ENCODE results near the gene CTNNBIP1. TPM values are rescaled to one million over a fixed set of nuclear protein-coding genes. Genes with fewer than 3 reads are reported as not detected.

The CTNNBIP1 gene
- total and polyA plus RNA-seq, 4 donors: 6.7 to 10.6 (median 9.6) TPM

- TF ChIP-seq CTCF (IDR thresholded peaks at IDR 0.05; ENCODE audit: low read depth, low read length, missing input control): no peak
Measured at GRCh38 chr1:9842781-9843575, 67.1 kb downstream of the CTNNBIP1 start (continued).

DNA sequence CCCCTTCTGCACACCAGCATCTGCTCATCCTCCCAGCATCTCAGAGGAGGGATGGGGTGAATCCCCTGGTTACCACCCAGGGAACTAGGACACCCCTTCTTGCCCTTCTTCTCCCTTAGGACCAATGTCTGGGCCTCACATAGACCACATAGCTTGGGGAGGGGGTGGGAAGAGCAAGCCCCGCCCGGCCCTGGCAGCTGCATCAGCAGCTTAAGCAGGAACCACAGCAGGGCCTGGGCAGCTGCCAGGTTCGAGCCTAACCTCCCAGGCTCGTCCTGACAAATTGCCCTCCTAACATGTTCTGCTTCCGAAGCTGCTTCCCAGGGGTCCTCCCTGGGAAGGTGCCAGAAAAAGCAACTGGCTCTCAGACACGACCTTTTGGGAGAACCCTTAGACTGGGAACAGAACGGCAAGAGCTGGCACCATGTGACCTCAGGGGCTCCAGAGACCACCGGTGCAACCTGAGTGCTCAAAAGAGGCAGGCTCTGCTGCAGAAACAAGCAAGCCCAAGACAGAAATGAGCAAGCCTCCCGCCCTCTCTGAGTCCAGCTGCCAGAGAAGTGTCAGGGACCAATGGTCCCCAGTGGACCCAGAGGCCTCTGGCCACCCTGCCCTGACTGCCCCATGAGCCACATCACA, 67.9 kb downstream of the CTNNBIP1 start:
- TF ChIP-seq RAD21 (IDR thresholded peaks at IDR 0.05) (no peak), RXRA (IDR thresholded peaks at IDR 0.05) (no peak), TAF1 (conservative IDR thresholded peaks at IDR 0.05) (no peak), SP1 (IDR thresholded peaks at IDR 0.05) (no peak), FOXA2 (IDR thresholded peaks at IDR 0.05) (no peak), GABPA (IDR thresholded peaks at IDR 0.05 in 1 of 2, conservative IDR thresholded peaks at IDR 0.05 in 1 of 2) (no peak), HNF4G (IDR thresholded peaks at IDR 0.05) (no peak), YY1 (IDR thresholded peaks at IDR 0.05) (no peak), CTCF (IDR thresholded peaks at IDR 0.05; ENCODE audit: low read depth, low read length, missing input control) (no peak), JUND (IDR thresholded peaks at IDR 0.05) (no peak), FOXA1 (IDR thresholded peaks at IDR 0.05) (no peak)
- 79% methylated on average over 9 of the region's 9 CpGs for WGBS

DNA sequence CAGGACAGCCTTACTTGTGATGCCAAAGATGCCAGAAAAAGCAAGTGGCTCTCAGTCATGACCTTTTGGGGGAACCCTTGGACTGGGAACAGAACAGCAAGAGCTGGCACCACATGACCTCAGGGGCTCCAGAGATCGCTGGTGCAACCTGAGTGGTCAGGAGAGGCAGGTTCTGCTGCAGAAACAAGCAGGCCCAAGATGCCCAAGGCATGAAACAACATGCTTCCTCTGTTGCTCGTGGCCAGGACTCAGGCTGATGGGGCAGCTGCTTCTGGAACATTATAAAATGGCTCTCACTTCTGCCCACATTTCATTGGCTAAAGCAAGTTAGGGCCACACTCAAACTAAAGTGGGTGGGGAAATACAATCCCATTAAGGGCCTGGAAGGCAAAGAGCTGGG, 68.6 kb downstream of the CTNNBIP1 start:
- TF ChIP-seq, protein P1, sequence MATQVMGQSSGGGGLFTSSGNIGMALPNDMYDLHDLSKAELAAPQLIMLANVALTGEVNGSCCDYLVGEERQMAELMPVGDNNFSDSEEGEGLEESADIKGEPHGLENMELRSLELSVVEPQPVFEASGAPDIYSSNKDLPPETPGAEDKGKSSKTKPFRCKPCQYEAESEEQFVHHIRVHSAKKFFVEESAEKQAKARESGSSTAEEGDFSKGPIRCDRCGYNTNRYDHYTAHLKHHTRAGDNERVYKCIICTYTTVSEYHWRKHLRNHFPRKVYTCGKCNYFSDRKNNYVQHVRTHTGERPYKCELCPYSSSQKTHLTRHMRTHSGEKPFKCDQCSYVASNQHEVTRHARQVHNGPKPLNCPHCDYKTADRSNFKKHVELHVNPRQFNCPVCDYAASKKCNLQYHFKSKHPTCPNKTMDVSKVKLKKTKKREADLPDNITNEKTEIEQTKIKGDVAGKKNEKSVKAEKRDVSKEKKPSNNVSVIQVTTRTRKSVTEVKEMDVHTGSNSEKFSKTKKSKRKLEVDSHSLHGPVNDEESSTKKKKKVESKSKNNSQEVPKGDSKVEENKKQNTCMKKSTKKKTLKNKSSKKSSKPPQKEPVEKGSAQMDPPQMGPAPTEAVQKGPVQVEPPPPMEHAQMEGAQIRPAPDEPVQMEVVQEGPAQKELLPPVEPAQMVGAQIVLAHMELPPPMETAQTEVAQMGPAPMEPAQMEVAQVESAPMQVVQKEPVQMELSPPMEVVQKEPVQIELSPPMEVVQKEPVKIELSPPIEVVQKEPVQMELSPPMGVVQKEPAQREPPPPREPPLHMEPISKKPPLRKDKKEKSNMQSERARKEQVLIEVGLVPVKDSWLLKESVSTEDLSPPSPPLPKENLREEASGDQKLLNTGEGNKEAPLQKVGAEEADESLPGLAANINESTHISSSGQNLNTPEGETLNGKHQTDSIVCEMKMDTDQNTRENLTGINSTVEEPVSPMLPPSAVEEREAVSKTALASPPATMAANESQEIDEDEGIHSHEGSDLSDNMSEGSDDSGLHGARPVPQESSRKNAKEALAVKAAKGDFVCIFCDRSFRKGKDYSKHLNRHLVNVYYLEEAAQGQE (IDR thresholded peaks at IDR 0.05): no peak
- TF ChIP-seq TAF1 (conservative IDR thresholded peaks at IDR 0.05) (no peak), MAX (IDR thresholded peaks at IDR 0.05) (no peak), FOXA1 (IDR thresholded peaks at IDR 0.05) (no peak), JUND (IDR thresholded peaks at IDR 0.05) (no peak), ZBTB33 (IDR thresholded peaks at IDR 0.05) (no peak), SP1 (IDR thresholded peaks at IDR 0.05) (no peak), FOXA2 (IDR thresholded peaks at IDR 0.05) (no peak), RXRA (IDR thresholded peaks at IDR 0.05) (no peak), YY1 (IDR thresholded peaks at IDR 0.05) (no peak), HNF4A (conservative IDR thresholded peaks at IDR 0.05) (no peak), GABPA (IDR thresholded peaks at IDR 0.05 in 1 of 2, conservative IDR thresholded peaks at IDR 0.05 in 1 of 2) (no peak), NR2F2 (IDR thresholded peaks at IDR 0.05) (no peak)
- Histone ChIP-seq H3K9me3 (ENCODE audit: control insufficient read depth in 4 of 4, low read length in 3 of 4) (no peaks in the 10 kb centered on the region), H3K9ac (ENCODE audit: low read depth in 1 of 2, low read length in 2 of 2) (no peak overlapping the region), H3K27ac (ENCODE audit: low read depth in 1 of 2, low read length in 2 of 2) (no peak overlapping the region), H3K4me3 (ENCODE audit: low read depth in 1 of 3, low read length in 3 of 3) (no peak overlapping the region), H3K4me1 (ENCODE audit: control insufficient read depth in 4 of 4, insufficient read depth in 4 of 4, low read length in 3 of 4) (no peaks in the 10 kb centered on the region), H3K27me3 (ENCODE audit: control insufficient read depth in 4 of 4, insufficient read depth in 4 of 4, low read length in 3 of 4) (no peaks in the 10 kb centered on the region), H3K36me3 (ENCODE audit: control insufficient read depth in 4 of 4, insufficient read depth in 3 of 4, low read depth in 1 of 4, low read length in 3 of 4) (no peaks in the 10 kb centered on the region)
- WGBS: 89% methylated on average over 2 of the region's 2 CpGs
- DNase-seq (ENCODE audit: low spot score): peak; percentile 14

More for the DNA sequence above, 67.9 kb downstream of the CTNNBIP1 start:
- H3K27me3 ChIP-seq (ENCODE audit: control insufficient read depth in 4 of 4, insufficient read depth in 4 of 4, low read length in 3 of 4): no peaks in the 10 kb centered on the region
- peak; percentile 25 for DNase-seq (ENCODE audit: low spot score)
- H3K9ac ChIP-seq (ENCODE audit: low read depth in 1 of 2, low read length in 2 of 2): no peak overlapping the region
- H3K27ac ChIP-seq (ENCODE audit: low read depth in 1 of 2, low read length in 2 of 2): no peak overlapping the region
- H3K4me1 ChIP-seq (ENCODE audit: control insufficient read depth in 4 of 4, insufficient read depth in 4 of 4, low read length in 3 of 4): no peaks in the 10 kb centered on the region
- H3K36me3 ChIP-seq (ENCODE audit: control insufficient read depth in 4 of 4, insufficient read depth in 3 of 4, low read depth in 1 of 4, low read length in 3 of 4): no peaks in the 10 kb centered on the region
- no peaks in the 10 kb centered on the region for H3K9me3 ChIP-seq (ENCODE audit: control insufficient read depth in 4 of 4, low read length in 3 of 4)
- no peak overlapping the region for H3K4me3 ChIP-seq (ENCODE audit: low read depth in 1 of 3, low read length in 3 of 3)

All from liver (tissue), 9 donors.